ENCODE data around the gene PMAIP1. TPM values are rescaled to one million over a fixed set of nuclear protein-coding genes. Genes with fewer than 3 reads are reported as not detected.

Gene PMAIP1
- total and polyA plus RNA-seq, 5 donors from 2014 or later = 23.3 to 326 (median 69.1) TPM

- no peak overlapping the region for H3K4me3 ChIP-seq (ENCODE audit: low read depth, low read length)
- DNase-seq = no peak
- Mint-ChIP-seq H3K9me3 (no peaks in the 10 kb centered on the region), H3K27ac (no peak overlapping the region), H3K27me3 (peaks cover 12% of the 10 kb centered on the region), H3K4me3 (no peak overlapping the region), H3K36me3 (no peaks in the 10 kb centered on the region), H3K4me1 (no peaks in the 10 kb centered on the region)
- H3K27ac ChIP-seq (ENCODE audit: insufficient read depth, low read length, poor library complexity, severe bottlenecking) = no peak overlapping the region
- no peak for ATAC-seq (ENCODE audit: low read depth in 2 of 2)
- no peaks in the 10 kb centered on the region for H3K36me3 ChIP-seq (ENCODE audit: control insufficient read depth, insufficient read depth, low read length)
- no peaks in the 10 kb centered on the region for H3K27me3 ChIP-seq (ENCODE audit: control insufficient read depth, insufficient read depth, low read length)
- no peaks in the 10 kb centered on the region for H3K4me1 ChIP-seq (ENCODE audit: control insufficient read depth, insufficient read depth, low read length, poor library complexity, severe bottlenecking)
- H3K9me3 ChIP-seq (ENCODE audit: control insufficient read depth in 2 of 2, low read length in 2 of 2) = no peaks in the 10 kb centered on the region
Measured at GRCh38 chr18:59865241-59865986, 34.4 kb upstream of the PMAIP1 start.

GRCh38 chr18:59866551-59867269 lies 33.1 kb upstream of the PMAIP1 start:
- Histone ChIP-seq H3K27me3 (ENCODE audit: control insufficient read depth, insufficient read depth, low read length) (no peaks in the 10 kb centered on the region), H3K4me3 (ENCODE audit: low read depth, low read length) (no peak overlapping the region), H3K9me3 (ENCODE audit: control insufficient read depth in 2 of 2, low read length in 2 of 2) (no peaks in the 10 kb centered on the region), H3K36me3 (ENCODE audit: control insufficient read depth, insufficient read depth, low read length) (no peaks in the 10 kb centered on the region), H3K27ac (ENCODE audit: insufficient read depth, low read length, poor library complexity, severe bottlenecking) (no peak overlapping the region), H3K4me1 (ENCODE audit: control insufficient read depth, insufficient read depth, low read length, poor library complexity, severe bottlenecking) (no peaks in the 10 kb centered on the region)
- DNase-seq = no peak
- H3K4me3 Mint-ChIP-seq = no peak overlapping the region
- no peaks in the 10 kb centered on the region for H3K36me3 Mint-ChIP-seq
- peaks cover 12% of the 10 kb centered on the region for H3K27me3 Mint-ChIP-seq
- no peak for ATAC-seq (ENCODE audit: low read depth in 2 of 2)
- no peaks in the 10 kb centered on the region for H3K9me3 Mint-ChIP-seq
- H3K27ac Mint-ChIP-seq = no peak overlapping the region
- H3K4me1 Mint-ChIP-seq = no peaks in the 10 kb centered on the region

- no peak overlapping the region for H3K4me3 Mint-ChIP-seq
- no peaks in the 10 kb centered on the region for H3K9me3 ChIP-seq (ENCODE audit: control insufficient read depth in 2 of 2, low read length in 2 of 2)
- H3K36me3 Mint-ChIP-seq = no peaks in the 10 kb centered on the region
- no peaks in the 10 kb centered on the region for H3K4me1 Mint-ChIP-seq
- no peak for DNase-seq
- H3K36me3 ChIP-seq (ENCODE audit: control insufficient read depth, insufficient read depth, low read length) = no peaks in the 10 kb centered on the region
- H3K9me3 Mint-ChIP-seq = no peaks in the 10 kb centered on the region
- no peak overlapping the region for H3K4me3 ChIP-seq (ENCODE audit: low read depth, low read length)
- ATAC-seq (ENCODE audit: low read depth in 2 of 2) = no peak
- peaks cover 12% of the 10 kb centered on the region for H3K27me3 Mint-ChIP-seq
- H3K27ac Mint-ChIP-seq = no peak overlapping the region
- no peaks in the 10 kb centered on the region for H3K4me1 ChIP-seq (ENCODE audit: control insufficient read depth, insufficient read depth, low read length, poor library complexity, severe bottlenecking)
- no peak overlapping the region for H3K27ac ChIP-seq (ENCODE audit: insufficient read depth, low read length, poor library complexity, severe bottlenecking)
- no peaks in the 10 kb centered on the region for H3K27me3 ChIP-seq (ENCODE audit: control insufficient read depth, insufficient read depth, low read length)
Measured at GRCh38 chr18:59867337-59868104, 32.3 kb upstream of the PMAIP1 start.

- H3K36me3 Mint-ChIP-seq = no peaks in the 10 kb centered on the region
- H3K4me3 Mint-ChIP-seq = no peak overlapping the region
- no peaks in the 10 kb centered on the region for H3K4me1 Mint-ChIP-seq
- H3K4me3 ChIP-seq (ENCODE audit: low read depth, low read length) = no peak overlapping the region
- ATAC-seq (ENCODE audit: low read depth in 2 of 2) (no peak), DNase-seq (no peak)
- no peaks in the 10 kb centered on the region for H3K9me3 Mint-ChIP-seq
- H3K27ac ChIP-seq (ENCODE audit: insufficient read depth, low read length, poor library complexity, severe bottlenecking) = no peak overlapping the region
- no peaks in the 10 kb centered on the region for H3K9me3 ChIP-seq (ENCODE audit: control insufficient read depth in 2 of 2, low read length in 2 of 2)
- H3K36me3 ChIP-seq (ENCODE audit: control insufficient read depth, insufficient read depth, low read length) = no peaks in the 10 kb centered on the region
- H3K27ac Mint-ChIP-seq = no peak overlapping the region
- no peaks in the 10 kb centered on the region for H3K27me3 ChIP-seq (ENCODE audit: control insufficient read depth, insufficient read depth, low read length)
- H3K27me3 Mint-ChIP-seq = peaks cover 18% of the 10 kb centered on the region
- H3K4me1 ChIP-seq (ENCODE audit: control insufficient read depth, insufficient read depth, low read length, poor library complexity, severe bottlenecking) = no peaks in the 10 kb centered on the region
Measured at GRCh38 chr18:59870623-59871130, 29.1 kb upstream of the PMAIP1 start.

- no peaks in the 10 kb centered on the region for H3K36me3 ChIP-seq (ENCODE audit: control insufficient read depth, insufficient read depth, low read length)
- no peaks in the 10 kb centered on the region for H3K9me3 ChIP-seq (ENCODE audit: control insufficient read depth in 2 of 2, low read length in 2 of 2)
- Mint-ChIP-seq H3K9me3 (no peaks in the 10 kb centered on the region), H3K36me3 (no peaks in the 10 kb centered on the region), H3K27ac (no peak overlapping the region), H3K4me3 (no peak overlapping the region), H3K4me1 (peaks cover 0 to 2% (median 0%) of the 10 kb centered on the region in 4 donors), H3K27me3 (peaks cover 16% of the 10 kb centered on the region)
- H3K27ac ChIP-seq (ENCODE audit: insufficient read depth, low read length, poor library complexity, severe bottlenecking) = no peak overlapping the region
- H3K4me3 ChIP-seq (ENCODE audit: low read depth, low read length) = no peak overlapping the region
- ATAC-seq (ENCODE audit: low read depth in 2 of 2) (no peak), DNase-seq (no peak)
- no peaks in the 10 kb centered on the region for H3K27me3 ChIP-seq (ENCODE audit: control insufficient read depth, insufficient read depth, low read length)
- H3K4me1 ChIP-seq (ENCODE audit: control insufficient read depth, insufficient read depth, low read length, poor library complexity, severe bottlenecking) = no peaks in the 10 kb centered on the region
Measured at GRCh38 chr18:59871711-59872362, 28.0 kb upstream of the PMAIP1 start.

- Mint-ChIP-seq H3K27me3 (peaks cover 10% of the 10 kb centered on the region), H3K4me3 (no peak overlapping the region), H3K36me3 (no peaks in the 10 kb centered on the region), H3K27ac (no peak overlapping the region), H3K4me1 (peaks cover 0 to 2% (median 0%) of the 10 kb centered on the region in 4 donors), H3K9me3 (peaks cover 0 to 1% (median 0%) of the 10 kb centered on the region in 7 donors)
- H3K27ac ChIP-seq (ENCODE audit: insufficient read depth, low read length, poor library complexity, severe bottlenecking) = no peak overlapping the region
- H3K4me1 ChIP-seq (ENCODE audit: control insufficient read depth, insufficient read depth, low read length, poor library complexity, severe bottlenecking) = no peaks in the 10 kb centered on the region
- H3K9me3 ChIP-seq (ENCODE audit: control insufficient read depth in 2 of 2, low read length in 2 of 2) = no peaks in the 10 kb centered on the region
- H3K4me3 ChIP-seq (ENCODE audit: low read depth, low read length) = no peak overlapping the region
- no peaks in the 10 kb centered on the region for H3K27me3 ChIP-seq (ENCODE audit: control insufficient read depth, insufficient read depth, low read length)
- DNase-seq = no peak
- no peaks in the 10 kb centered on the region for H3K36me3 ChIP-seq (ENCODE audit: control insufficient read depth, insufficient read depth, low read length)
- ATAC-seq (ENCODE audit: low read depth in 2 of 2) = no peak
Measured at GRCh38 chr18:59873641-59874040, 26.2 kb upstream of the PMAIP1 start.

GRCh38 chr18:59874166-59874565 lies 25.6 kb upstream of the PMAIP1 start:
- peaks cover 0 to 2% (median 0%) of the 10 kb centered on the region in 4 donors for H3K4me1 Mint-ChIP-seq
- no peaks in the 10 kb centered on the region for H3K4me1 ChIP-seq (ENCODE audit: control insufficient read depth, insufficient read depth, low read length, poor library complexity, severe bottlenecking)
- H3K27me3 Mint-ChIP-seq = peaks cover 10% of the 10 kb centered on the region
- H3K9me3 ChIP-seq (ENCODE audit: control insufficient read depth in 2 of 2, low read length in 2 of 2) = no peaks in the 10 kb centered on the region
- no peak overlapping the region for H3K4me3 ChIP-seq (ENCODE audit: low read depth, low read length)
- no peaks in the 10 kb centered on the region for H3K36me3 Mint-ChIP-seq
- no peaks in the 10 kb centered on the region for H3K36me3 ChIP-seq (ENCODE audit: control insufficient read depth, insufficient read depth, low read length)
- no peak overlapping the region for H3K27ac Mint-ChIP-seq
- no peak overlapping the region for H3K4me3 Mint-ChIP-seq
- H3K27me3 ChIP-seq (ENCODE audit: control insufficient read depth, insufficient read depth, low read length) = no peaks in the 10 kb centered on the region
- DNase-seq (no peak), ATAC-seq (ENCODE audit: low read depth in 2 of 2) (no peak)
- no peak overlapping the region for H3K27ac ChIP-seq (ENCODE audit: insufficient read depth, low read length, poor library complexity, severe bottlenecking)
- H3K9me3 Mint-ChIP-seq = peaks cover 0 to 2% (median 0%) of the 10 kb centered on the region in 7 donors

All from CD4-positive, CD25-positive, alpha-beta regulatory T cell (primary cell).